Testis (tissue), 3 donors: Measurements from ENCODE around the gene LSR. TPM values are rescaled to one million over a fixed set of nuclear protein-coding genes. Genes with fewer than 3 reads are reported as not detected.

Source experiments
- DNase-seq: peaks from one replicate; pipeline ENCODE4 v3.0.0-alpha.2; 2019
- H3K27ac ChIP-seq, 2 donors: fragments of 200-600 bp; sonication (generic); one replicate each; pipeline ENCODE4 v1.5.1; 2019
- H3K27me3 ChIP-seq: fragments of 200-600 bp; sonication (generic); one replicate; pipeline ENCODE4 v1.5.1; 2019
- H3K36me3 ChIP-seq: fragments of 200-600 bp; sonication (generic); one replicate; pipeline ENCODE4 v1.5.1; 2017; ENCODE audit warnings: low read depth; ENCODE audit errors: missing control alignments
- H3K4me1 ChIP-seq: fragments of 200-600 bp; sonication (generic); one replicate; pipeline ENCODE4 v1.5.1; 2019
- H3K4me3 ChIP-seq, 2 donors: fragments of 200-600 bp; sonication (generic); one replicate each; pipeline ENCODE4 v1.5.1; 2017 to 2019
- H3K9me3 ChIP-seq: fragments of 200-600 bp; sonication (generic); one replicate; pipeline ENCODE4 v1.5.1; 2017
- POLR2A ChIP-seq: fragments of 450-650 bp; IDR thresholded peaks from one replicate; pipeline ENCODE4 v1.6.1; 2017; ENCODE audit warnings: antibody characterized with exemption, mild to moderate bottlenecking, moderate library complexity
- WGBS, 2 donors: methylation state at CpG; one replicate each; pipeline ENCODE4 v1.1.5; 2018; 5-methylcytosine and 5-hydroxymethylcytosine counted together
- intact Hi-C: fragments of 100-400 bp; cut with DNase I; formaldehyde crosslinking; loops from one replicate; pipeline ENCODE4 v1.15.1; 2023; ENCODE audit warnings: low total_unique reads
- polyA plus RNA-seq: library from polyadenylated mRNA; stranded (reverse); fragments of 350-450 nt; fragmentation: Illumina TruSeq; extraction: RNeasy Lipid Tissue Mini Kit (QIAGEN cat#74804); gene quantifications from one replicate; pipeline ENCODE4 v1.2.3, GENCODE V29; 2014; ENCODE audit warnings: low read depth, low replicate concordance; ENCODE audit not compliant: insufficient read depth
- total RNA-seq, 2 donors: library from RNA; depleted of rRNA; stranded (reverse); fragments of >200 nt; gene quantifications; one replicate each; pipeline ENCODE4 v1.2.3, GENCODE V29; 2016
- TF ChIP-seq, protein P1 (sequence below), 3 experiments: fragments of 450-650 bp in 2 of 3; fragments of 200-600 bp in 1 of 3; sonication (generic) in 1 of 3; IDR thresholded peaks; one replicate each; pipeline ENCODE4 v1.5.1; 2016 to 2019; ENCODE audit warnings: antibody characterized with exemption in 3 of 3, mild to moderate bottlenecking in 2 of 3, moderate library complexity in 1 of 3

The LSR gene
- total and polyA plus RNA-seq, 3 donors from 2014 or later: 85.7 to 195 (median 154) TPM

DNA sequence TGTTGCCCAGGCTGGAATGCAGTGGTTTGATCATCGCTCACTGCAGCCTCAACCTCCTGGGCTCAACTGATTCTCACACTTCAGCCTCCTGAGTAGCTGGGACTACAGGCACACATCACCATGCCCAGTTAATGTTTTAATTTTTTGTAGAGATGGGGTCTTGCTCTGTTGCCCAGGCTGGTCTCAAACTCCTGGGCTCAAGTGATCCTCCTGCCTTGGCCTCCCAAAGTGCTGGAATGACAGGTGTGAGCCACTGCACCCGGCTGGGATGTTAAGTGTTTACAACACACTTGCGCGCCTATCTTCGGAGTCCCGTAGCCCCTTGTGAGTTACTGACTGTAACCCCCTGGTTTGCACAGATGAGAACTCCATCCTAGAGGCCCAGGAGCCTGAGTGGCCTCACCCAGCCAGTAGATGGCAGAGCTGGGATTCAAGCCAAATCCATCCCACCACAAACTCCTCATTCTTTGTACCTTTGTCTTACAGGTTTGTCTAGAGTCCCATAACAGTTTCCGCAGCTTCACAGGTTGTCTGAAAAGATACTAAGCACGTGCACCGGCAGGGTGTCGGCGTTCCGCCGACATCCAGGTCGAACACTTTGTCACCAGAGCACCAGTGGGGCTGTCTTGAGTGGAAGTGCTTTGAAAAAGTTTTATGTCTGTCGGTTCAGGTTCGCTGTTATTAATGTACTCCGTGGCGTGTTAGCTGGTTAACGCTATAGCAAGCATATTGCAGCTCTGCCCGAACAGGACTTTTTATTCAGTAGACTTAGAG is 57.9 kb downstream of the LSR start:
- H3K36me3 ChIP-seq: no peaks in the 10 kb centered on the region
- H3K4me3 ChIP-seq: no peak overlapping the region
- WGBS, 2 donors: 90 to 95% methylated on average over 20 of the region's 20 CpGs
- TF ChIP-seq POLR2A: no peak
- TF ChIP-seq, protein P1, sequence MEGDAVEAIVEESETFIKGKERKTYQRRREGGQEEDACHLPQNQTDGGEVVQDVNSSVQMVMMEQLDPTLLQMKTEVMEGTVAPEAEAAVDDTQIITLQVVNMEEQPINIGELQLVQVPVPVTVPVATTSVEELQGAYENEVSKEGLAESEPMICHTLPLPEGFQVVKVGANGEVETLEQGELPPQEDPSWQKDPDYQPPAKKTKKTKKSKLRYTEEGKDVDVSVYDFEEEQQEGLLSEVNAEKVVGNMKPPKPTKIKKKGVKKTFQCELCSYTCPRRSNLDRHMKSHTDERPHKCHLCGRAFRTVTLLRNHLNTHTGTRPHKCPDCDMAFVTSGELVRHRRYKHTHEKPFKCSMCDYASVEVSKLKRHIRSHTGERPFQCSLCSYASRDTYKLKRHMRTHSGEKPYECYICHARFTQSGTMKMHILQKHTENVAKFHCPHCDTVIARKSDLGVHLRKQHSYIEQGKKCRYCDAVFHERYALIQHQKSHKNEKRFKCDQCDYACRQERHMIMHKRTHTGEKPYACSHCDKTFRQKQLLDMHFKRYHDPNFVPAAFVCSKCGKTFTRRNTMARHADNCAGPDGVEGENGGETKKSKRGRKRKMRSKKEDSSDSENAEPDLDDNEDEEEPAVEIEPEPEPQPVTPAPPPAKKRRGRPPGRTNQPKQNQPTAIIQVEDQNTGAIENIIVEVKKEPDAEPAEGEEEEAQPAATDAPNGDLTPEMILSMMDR (IDR thresholded peaks at IDR 0.05): no peak
- no peak overlapping the region for H3K27ac ChIP-seq
- H3K9me3 ChIP-seq: no peaks in the 10 kb centered on the region
- DNase-seq: no peak
- H3K4me1 ChIP-seq: peaks cover 36% of the 10 kb centered on the region
- H3K27me3 ChIP-seq: no peaks in the 10 kb centered on the region
- intact Hi-C loops: no loop called here

DNA sequence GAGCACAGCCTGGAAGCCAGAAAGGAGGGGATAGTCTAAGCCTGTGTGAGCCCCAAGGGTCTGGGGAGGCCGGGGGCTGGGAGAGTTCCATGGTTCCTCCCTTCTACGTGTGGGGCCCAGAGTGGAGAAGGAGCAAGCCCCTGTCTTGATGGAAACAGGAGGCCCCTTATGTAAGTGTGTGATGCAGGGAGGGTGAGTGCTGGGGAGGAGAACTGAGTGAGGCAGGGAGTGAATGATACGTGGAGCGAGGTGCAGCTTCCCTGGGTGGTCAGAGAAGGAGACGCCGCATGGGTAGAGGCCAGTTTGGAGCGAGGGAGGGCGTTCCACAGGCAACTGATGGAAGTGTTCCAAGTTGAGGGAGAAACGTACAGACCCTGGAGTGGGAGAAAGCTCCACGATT is 59.1 kb downstream of the LSR start:
- Histone ChIP-seq H3K36me3 (no peaks in the 10 kb centered on the region), H3K9me3 (no peaks in the 10 kb centered on the region), H3K27ac (peak overlapping the region in 1 of 2 donors; percentile 56), H3K4me1 (peaks cover 43% of the 10 kb centered on the region), H3K27me3 (no peaks in the 10 kb centered on the region), H3K4me3 (no peak overlapping the region)
- WGBS, 2 donors: 40 to 44% methylated on average over 10 of the region's 10 CpGs
- intact Hi-C loops: no loop called here
- peak; percentile 31 for DNase-seq
- TF ChIP-seq, protein P1 (IDR thresholded peaks at IDR 0.05): no peak
- no peak for TF ChIP-seq POLR2A

DNA sequence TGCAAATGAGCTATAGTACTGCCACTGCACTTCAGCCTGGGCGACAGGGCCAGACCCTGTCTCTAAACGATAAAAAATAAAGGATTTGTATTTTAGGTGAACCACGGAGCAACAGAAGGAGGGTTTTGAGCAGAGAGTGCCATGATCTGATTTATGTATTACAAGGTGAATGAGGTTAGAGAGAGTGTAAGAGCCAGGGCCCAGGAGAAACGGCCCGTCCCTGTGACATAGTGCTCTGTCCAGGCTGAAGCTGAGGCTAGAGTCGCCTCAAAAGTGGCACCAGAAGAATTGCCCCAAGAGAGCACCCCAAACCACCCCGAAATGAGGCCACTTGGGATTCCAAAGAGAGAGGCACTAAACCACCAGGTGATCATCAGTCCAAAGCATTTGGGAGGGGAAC is 60.1 kb downstream of the LSR start:
- no peak overlapping the region for H3K4me3 ChIP-seq
- intact Hi-C loops: no loop called here
- H3K36me3 ChIP-seq: no peaks in the 10 kb centered on the region
- no peak for DNase-seq
- 53 to 58% methylated on average over 7 of the region's 7 CpGs for WGBS, 2 donors
- H3K4me1 ChIP-seq: peaks cover 43% of the 10 kb centered on the region
- peak overlapping the region; percentile 63 to 80 for H3K27ac ChIP-seq
- TF ChIP-seq, protein P1 (IDR thresholded peaks at IDR 0.05): no peak
- no peak for TF ChIP-seq POLR2A
- H3K27me3 ChIP-seq: no peaks in the 10 kb centered on the region
- H3K9me3 ChIP-seq: no peaks in the 10 kb centered on the region

DNA sequence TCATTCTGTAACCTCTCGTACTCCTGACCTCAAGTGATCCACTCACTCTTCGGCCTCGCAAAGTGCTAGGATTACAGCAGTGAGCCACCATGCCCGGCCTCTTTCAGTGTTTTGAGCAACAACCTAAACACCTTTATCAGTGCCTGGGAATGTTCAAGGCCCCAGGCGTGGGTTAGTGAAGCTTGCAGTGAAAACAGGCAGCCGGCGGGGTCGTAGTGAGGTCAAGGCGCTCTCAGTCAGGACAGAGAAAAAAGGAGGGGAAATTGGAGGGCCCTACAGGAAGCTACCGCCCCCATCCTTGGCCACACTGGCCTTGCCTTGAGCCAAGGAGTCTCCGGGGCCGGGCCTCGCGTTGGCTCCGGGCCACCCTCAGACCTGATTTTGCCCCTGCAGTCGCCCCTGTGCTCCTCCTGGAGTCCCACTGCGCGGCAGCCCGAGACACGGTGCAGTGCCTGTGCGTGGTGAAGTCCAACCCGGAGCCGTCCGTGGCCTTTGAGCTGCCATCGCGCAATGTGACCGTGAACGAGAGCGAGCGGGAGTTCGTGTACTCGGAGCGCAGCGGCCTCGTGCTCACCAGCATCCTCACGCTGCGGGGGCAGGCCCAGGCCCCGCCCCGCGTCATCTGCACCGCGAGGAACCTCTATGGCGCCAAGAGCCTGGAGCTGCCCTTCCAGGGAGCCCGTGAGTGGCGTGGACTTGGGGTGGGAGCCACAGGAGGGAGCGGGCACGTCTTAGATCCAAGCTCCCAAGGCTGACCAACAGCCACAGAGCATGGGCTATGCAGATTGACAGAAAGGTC is 60.9 kb downstream of the LSR start:
- TF ChIP-seq POLR2A: no peak
- TF ChIP-seq, protein P1 (IDR thresholded peaks at IDR 0.05): no peak
- peak overlapping the region in 1 of 2 donors; percentile 12 for H3K4me3 ChIP-seq

More for the DNA sequence above, 60.9 kb downstream of the LSR start:
- H3K36me3 ChIP-seq: no peaks in the 10 kb centered on the region
- H3K4me1 ChIP-seq: peaks cover 43% of the 10 kb centered on the region
- H3K9me3 ChIP-seq: no peaks in the 10 kb centered on the region
- peak; percentile 90 for DNase-seq
- H3K27ac ChIP-seq: peak overlapping the region; percentile 63 to 80
- 6 to 14% methylated on average over 9 to 47 of the region's 47 CpGs for WGBS, 2 donors
- intact Hi-C loops: no loop called here
- no peaks in the 10 kb centered on the region for H3K27me3 ChIP-seq
